Endothelial cell of umbilical vein (primary cell): ENCODE measurements around the gene PNLIP. TPM values are rescaled to one million over a fixed set of nuclear protein-coding genes. Genes with fewer than 3 reads are reported as not detected.

ENCODE experiments used
- BruUV-seq: library from RNA; stranded (reverse); fragments of 400-500 nt; replicated peaks from 2 replicates; lab custom pipeline; 2021; lab: Mats Ljungman, UMichigan
- CTCF ChIA-PET: fragments of 300-600, 350-600 bp; sonication (Branson Sonifier 250); formaldehyde crosslinking; loops from one replicate; lab custom pipeline; 2021; ENCODE audit warnings: antibody characterized with exemption, inconsistent platforms; lab: Charles Lee
- POLR2A ChIA-PET: fragments of 300-600, 350-600 bp; sonication (Branson Sonifier 250); formaldehyde crosslinking; loops from one replicate; lab custom pipeline; 2021; ENCODE audit warnings: antibody characterized with exemption, inconsistent platforms; lab: Charles Lee
- DNase-seq: peaks from one replicate; pipeline ENCODE4 v3.0.0-alpha.2; 2011; ENCODE audit warnings: low read depth, low spot score
- FAIRE-seq: peaks from 2 replicates; lab custom pipeline; 2011; peaks lifted over from hg19 to GRCh38; lab: Jason Lieb, UNC
- H2AFZ ChIP-seq: 2 replicates; pipeline ENCODE4 v1.6.0; 2012; ENCODE audit warnings: low read depth, low read length, control low read depth, inconsistent platforms
- H3K27ac ChIP-seq: 2 replicates; pipeline ENCODE4 v1.5.1; 2011; ENCODE audit warnings: low read depth, mild to moderate bottlenecking, control low read depth, low read length, moderate library complexity; ENCODE audit not compliant: insufficient read depth
- H3K27me3 ChIP-seq, 2 experiments: 2 replicates each; pipeline versions ENCODE4 v1.6.0 to v1.6.1; 2011; ENCODE audit warnings: low read length in 2 of 2, mixed read lengths in 1 of 2; ENCODE audit not compliant: control insufficient read depth in 2 of 2, insufficient read depth in 2 of 2
- H3K36me3 ChIP-seq, 2 experiments: 2 replicates in 1 of 2; 3 replicates in 1 of 2; pipeline ENCODE4 v1.5.1; 2011; ENCODE audit warnings: low read length in 2 of 2, mild to moderate bottlenecking in 1 of 2, moderate library complexity in 1 of 2; ENCODE audit not compliant: control insufficient read depth in 2 of 2, insufficient read depth in 2 of 2; ENCODE audit errors: extremely low read depth in 1 of 2
- H3K4me1 ChIP-seq: 3 replicates; pipeline ENCODE4 v1.5.1; 2011; ENCODE audit warnings: mild to moderate bottlenecking, low read length; ENCODE audit not compliant: control insufficient read depth, insufficient read depth; ENCODE audit errors: extremely low read depth
- H3K4me2 ChIP-seq: 2 replicates; pipeline ENCODE4 v1.6.1; 2011; ENCODE audit warnings: low read length, control low read depth, mixed read lengths; ENCODE audit not compliant: insufficient read depth
- H3K4me3 ChIP-seq, 3 experiments: fragments of 200-600 bp in 1 of 3; sonication (generic), shearing (Covaris generic) in 1 of 3; replicated peaks in 1 of 3; 2 replicates each; pipeline ENCODE4 v1.5.1; 2011 to 2016; ENCODE audit warnings: control low read depth in 3 of 3, low read length in 3 of 3, mild to moderate bottlenecking in 2 of 3, inconsistent platforms in 1 of 3, low read depth in 1 of 3, moderate library complexity in 1 of 3; ENCODE audit not compliant: insufficient read depth in 1 of 3
- H3K79me2 ChIP-seq: 2 replicates; pipeline ENCODE4 v1.6.0; 2012; ENCODE audit warnings: low read length, inconsistent platforms; ENCODE audit not compliant: control insufficient read depth, insufficient read depth
- H3K9ac ChIP-seq: replicated peaks from 2 replicates; pipeline ENCODE3; 2011; ENCODE audit warnings: low read length, control low read depth; ENCODE audit not compliant: insufficient read depth; ENCODE audit errors: extremely low read depth
- H3K9me1 ChIP-seq: replicated peaks from 3 replicates; pipeline ENCODE4 v1.6.0; 2011; ENCODE audit warnings: mild to moderate bottlenecking, low read length; ENCODE audit not compliant: control insufficient read depth, insufficient read depth; ENCODE audit errors: extremely low read depth
- H3K9me3 ChIP-seq: replicated peaks from 2 replicates; pipeline ENCODE4 v1.5.1; 2012; ENCODE audit warnings: low read length, inconsistent platforms; ENCODE audit not compliant: control insufficient read depth, insufficient read depth
- H4K20me1 ChIP-seq: replicated peaks from 2 replicates; pipeline ENCODE3; 2011; ENCODE audit warnings: mild to moderate bottlenecking, low read length; ENCODE audit not compliant: control insufficient read depth, insufficient read depth; ENCODE audit errors: extremely low read depth
- CTCF ChIP-seq, 2 donors: IDR thresholded peaks; 1 replicate in 1 of 2; 2 replicates in 1 of 2; pipeline ENCODE4 v1.5.1; 2011; ENCODE audit warnings: low read length in 2 of 2, mild to moderate bottlenecking in 2 of 2, moderate library complexity in 2 of 2, control low read depth in 1 of 2, inconsistent platforms in 1 of 2, low read depth in 1 of 2; ENCODE audit not compliant: insufficient read depth in 1 of 2; ENCODE audit errors: extremely low read depth in 1 of 2
- EZH2 ChIP-seq: IDR thresholded peaks from 2 replicates; pipeline ENCODE4 v1.6.1; 2012; ENCODE audit warnings: borderline replicate concordance, low read depth, mild to moderate bottlenecking, moderate library complexity, low read length, inconsistent platforms; ENCODE audit not compliant: severe bottlenecking
- FOS ChIP-seq: IDR thresholded peaks from 2 replicates; pipeline ENCODE4 v1.6.1; 2011; ENCODE audit warnings: mild to moderate bottlenecking, low read length, moderate library complexity, borderline replicate concordance; ENCODE audit not compliant: insufficient read depth
- GATA2 ChIP-seq: IDR thresholded peaks from 2 replicates; pipeline ENCODE4 v1.7.0; 2011; ENCODE audit warnings: low read depth, mild to moderate bottlenecking, moderate library complexity, mixed read lengths, low read length; ENCODE audit not compliant: insufficient read length, insufficient read depth
- JUN ChIP-seq: IDR thresholded peaks from 2 replicates; pipeline ENCODE4 v1.6.1; 2011; ENCODE audit warnings: borderline replicate concordance, low read depth; ENCODE audit not compliant: insufficient read length, insufficient read depth
- MAX ChIP-seq: IDR thresholded peaks from 2 replicates; pipeline ENCODE4 v1.6.1; 2011; ENCODE audit not compliant: insufficient read depth, insufficient read length
- MYC ChIP-seq: IDR thresholded peaks from one replicate; pipeline ENCODE4 v1.6.1; 2011; ENCODE audit warnings: mild to moderate bottlenecking, low read depth, low read length
- POLR2A ChIP-seq: IDR thresholded peaks from 2 replicates; pipeline ENCODE4 v1.6.1; 2012; ENCODE audit warnings: low read depth, mild to moderate bottlenecking, control low read depth, low read length
- POLR2AphosphoS5 ChIP-seq: IDR thresholded peaks from 2 replicates; pipeline ENCODE4 v1.6.1; 2012; ENCODE audit warnings: low read depth, mild to moderate bottlenecking, control low read depth, low read length, moderate library complexity; ENCODE audit not compliant: insufficient read depth
- dilution Hi-C: fragments of 300-500 bp; cut with MboI; formaldehyde crosslinking; loops from one replicate; pipeline ENCODE4 v1.15.0; 2019; ENCODE audit warnings: low sequenced_read_pairs; ENCODE audit not compliant: extremely low pct_ligation_motif_present
- intact Hi-C: fragments of 100-400 bp; cut with micrococcal nuclease; formaldehyde crosslinking; loops from one replicate; pipeline ENCODE4 v1.10.0; 2022
- polyA plus RNA-seq, 4 experiments: library from polyadenylated mRNA; depleted of rRNA in 3 of 4; stranded (reverse) in 3 of 4; unstranded in 1 of 4; fragments of >200 nt; gene quantifications; 2 replicates each; pipeline versions ENCODE4 v1.2.1 to v1.2.3, GENCODE V29; 2011 to 2012; ENCODE audit warnings: missing spikeins in 1 of 4
- total RNA-seq: library from RNA; stranded (reverse); gene quantifications from 2 replicates; pipeline ENCODE4 v1.2.3, GENCODE V29; 2021

Gene PNLIP
- total and polyA plus RNA-seq, 2 donors (not counting 3 experiments of a cell fraction or from before 2014, with no cell fraction given): not detected

GRCh38 chr10:116538456-116538855, 7.3 kb upstream of the PNLIP start:
- intact Hi-C loops (no loop called here), dilution Hi-C loops (no loop called here)
- Histone ChIP-seq H3K4me3 (no peak overlapping the region), H3K4me1 (no peaks in the 10 kb centered on the region), H3K9me1 (no peaks in the 10 kb centered on the region), H3K27ac (no peak overlapping the region), H3K9me3 (no peaks in the 10 kb centered on the region), H3K9ac (no peak overlapping the region), H4K20me1 (no peaks in the 10 kb centered on the region), H3K27me3 (no peaks in the 10 kb centered on the region), H3K4me2 (no peak overlapping the region), H2AFZ (no peak overlapping the region), H3K36me3 (no peaks in the 10 kb centered on the region), H3K79me2 (no peaks in the 10 kb centered on the region)
- no peak for TF ChIP-seq POLR2A
- ChIA-PET POLR2A (no interaction called here), CTCF (no interaction called here)
- no TSS peak for BruUV-seq
- FAIRE-seq (no peak), DNase-seq (no peak)

GRCh38 chr10:116538992-116539391, 6.7 kb upstream of the PNLIP start:
- CTCF ChIA-PET: no interaction called here

More at GRCh38 chr10:116538992-116539391, 6.7 kb upstream of the PNLIP start:
- dilution Hi-C loops (no loop called here), intact Hi-C loops (no loop called here)
- DNase-seq (no peak), FAIRE-seq (no peak)
- Histone ChIP-seq H4K20me1 (no peaks in the 10 kb centered on the region), H3K4me1 (no peaks in the 10 kb centered on the region), H3K4me2 (no peak overlapping the region), H3K27me3 (no peaks in the 10 kb centered on the region), H3K9me1 (no peaks in the 10 kb centered on the region), H3K27ac (no peak overlapping the region), H2AFZ (no peak overlapping the region), H3K9ac (no peak overlapping the region), H3K79me2 (no peaks in the 10 kb centered on the region), H3K9me3 (no peaks in the 10 kb centered on the region), H3K4me3 (no peak overlapping the region), H3K36me3 (no peaks in the 10 kb centered on the region)
- BruUV-seq: no TSS peak
- POLR2A ChIA-PET: no interaction called here
- TF ChIP-seq POLR2AphosphoS5 (no peak), GATA2 (no peak), FOS (no peak), JUN (no peak), MAX (no peak), EZH2 (no peak), POLR2A (no peak), CTCF (IDR thresholded peaks at IDR 0.05; ENCODE audit: extremely low read depth in 1 of 2, insufficient read depth in 1 of 2, low read depth in 1 of 2, low read length in 2 of 2) (no peak), MYC (no peak)
